ENCODE results near the gene SEPTIN3.

The SEPTIN3 gene

GRCh38 chr22:41970601-41971000, 1.4 kb downstream of the SEPTIN3 start:
- DNase-seq (ENCODE audit: extremely low spot score), result no peak
- ChIA-PET CTCF (no interaction called here), POLR2A (interaction anchor here (1.9 kb wide), 1 partner anchor 108 kb away, joined by 6 read pairs; the partner anchor contains the start of gene SMDT1)
- TF ChIP-seq SUZ12 (IDR thresholded peaks at IDR 0.05) (no peak), PKNOX1 (IDR thresholded peaks at IDR 0.05) (no peak), FOXM1 (IDR thresholded peaks at IDR 0.05; ENCODE audit: borderline replicate concordance) (no peak), HDGF (IDR thresholded peaks at IDR 0.05; ENCODE audit: borderline replicate concordance) (no peak), ZNF384 (IDR thresholded peaks at IDR 0.05) (no peak), FOXA1 (IDR thresholded peaks at IDR 0.05) (no peak), NFRKB (IDR thresholded peaks at IDR 0.05) (no peak), BHLHE40 (IDR thresholded peaks at IDR 0.05; ENCODE audit: borderline replicate concordance) (no peak), SP1 (IDR thresholded peaks at IDR 0.05) (no peak), LEF1 (IDR thresholded peaks at IDR 0.05; ENCODE audit: borderline replicate concordance) (no peak)

DNA sequence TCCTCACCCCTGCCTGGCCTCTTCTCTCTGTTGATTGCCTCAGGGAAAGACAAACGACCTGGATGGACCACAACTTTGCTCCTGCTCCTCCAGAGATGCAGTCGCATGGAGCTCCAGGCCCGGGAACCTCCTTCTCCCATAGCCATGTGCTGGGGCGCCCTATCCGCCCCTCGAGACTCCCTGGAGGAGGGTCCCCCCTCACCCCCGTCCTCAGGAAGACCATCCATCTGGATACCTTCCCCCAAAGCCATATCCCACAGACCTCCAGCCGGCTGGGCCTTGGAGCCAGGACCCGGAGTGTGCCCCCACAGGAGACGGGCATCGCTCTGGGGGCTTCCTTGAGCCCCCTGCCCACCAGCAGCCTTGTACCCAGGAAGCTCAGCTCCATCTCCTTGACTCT, 2.2 kb downstream of the SEPTIN3 start:
- no peak for DNase-seq (ENCODE audit: extremely low spot score)
- CTCF ChIA-PET, result no interaction called here
- POLR2A ChIA-PET, result interaction anchor here (1.9 kb wide), 1 partner anchor 107 kb away, joined by 6 read pairs; the partner anchor contains the start of gene SMDT1
- TF ChIP-seq LEF1 (IDR thresholded peaks at IDR 0.05; ENCODE audit: borderline replicate concordance), result no peak
- TF ChIP-seq CTBP1 (IDR thresholded peaks at IDR 0.05; ENCODE audit: borderline replicate concordance), result no peak
- TF ChIP-seq SP1 (IDR thresholded peaks at IDR 0.05), result no peak
- TF ChIP-seq ZNF384 (IDR thresholded peaks at IDR 0.05), result no peak
- TF ChIP-seq FOXK2 (IDR thresholded peaks at IDR 0.05), result no peak
- no peak for TF ChIP-seq FOXA1 (IDR thresholded peaks at IDR 0.05)
- TF ChIP-seq L3MBTL2 (conservative IDR thresholded peaks at IDR 0.05), result no peak
- TF ChIP-seq HDGF (IDR thresholded peaks at IDR 0.05; ENCODE audit: borderline replicate concordance), result no peak
- TF ChIP-seq FOXM1 (IDR thresholded peaks at IDR 0.05; ENCODE audit: borderline replicate concordance), result no peak
- TF ChIP-seq NFRKB (IDR thresholded peaks at IDR 0.05), result no peak
- TF ChIP-seq TARDBP (IDR thresholded peaks at IDR 0.05), result no peak
- no peak for TF ChIP-seq PKNOX1 (IDR thresholded peaks at IDR 0.05)
- no peak for TF ChIP-seq SUZ12 (IDR thresholded peaks at IDR 0.05)

DNA sequence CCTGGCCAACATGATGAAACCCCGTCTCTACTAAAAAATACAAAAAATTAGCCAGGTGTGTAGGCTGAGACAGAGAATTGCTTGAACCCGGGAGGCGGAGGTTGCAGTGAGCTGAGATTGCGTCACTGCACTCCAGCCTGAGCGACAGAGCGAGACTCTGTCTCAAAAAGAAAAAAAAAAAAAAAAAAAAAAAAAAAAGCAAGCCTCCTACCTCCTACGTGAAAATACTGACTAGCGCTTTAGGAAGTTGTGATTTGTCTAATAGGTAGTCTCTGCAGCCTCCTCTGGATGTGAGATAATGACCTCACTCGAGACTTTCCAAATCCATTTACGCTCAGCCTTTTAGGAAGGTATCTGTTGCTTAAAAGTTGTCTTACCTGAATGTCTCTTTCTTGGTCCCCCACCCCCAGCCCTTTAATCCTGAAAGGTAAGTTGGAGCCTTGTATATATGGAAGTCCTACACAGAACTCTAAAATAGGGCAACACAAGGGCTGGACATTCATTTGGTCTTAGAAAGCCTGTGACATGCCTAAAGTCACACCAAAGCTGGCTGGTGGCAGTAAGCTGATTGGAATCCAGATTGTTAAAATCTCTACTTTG, 5.5 kb downstream of the SEPTIN3 start:
- no peak for TF ChIP-seq ARNT (IDR thresholded peaks at IDR 0.05)
- no peak for TF ChIP-seq FOXM1 (IDR thresholded peaks at IDR 0.05; ENCODE audit: borderline replicate concordance)
- no peak for TF ChIP-seq PKNOX1 (IDR thresholded peaks at IDR 0.05)
- TF ChIP-seq SP1 (IDR thresholded peaks at IDR 0.05), result no peak
- no peak for TF ChIP-seq HDGF (IDR thresholded peaks at IDR 0.05; ENCODE audit: borderline replicate concordance)
- TF ChIP-seq FOXK2 (IDR thresholded peaks at IDR 0.05), result no peak
- no peak for TF ChIP-seq LEF1 (IDR thresholded peaks at IDR 0.05; ENCODE audit: borderline replicate concordance)
- TF ChIP-seq CTBP1 (IDR thresholded peaks at IDR 0.05; ENCODE audit: borderline replicate concordance), result no peak
- no peak for TF ChIP-seq BHLHE40 (IDR thresholded peaks at IDR 0.05; ENCODE audit: borderline replicate concordance)
- TF ChIP-seq ZNF384 (IDR thresholded peaks at IDR 0.05), result no peak
- no peak for TF ChIP-seq NFRKB (IDR thresholded peaks at IDR 0.05)
- no peak for TF ChIP-seq TARDBP (IDR thresholded peaks at IDR 0.05)
- no peak for TF ChIP-seq ELF4 (IDR thresholded peaks at IDR 0.05)
- no peak for TF ChIP-seq L3MBTL2 (conservative IDR thresholded peaks at IDR 0.05)
- no peak for TF ChIP-seq SUZ12 (IDR thresholded peaks at IDR 0.05)
- TF ChIP-seq FOXA1 (IDR thresholded peaks at IDR 0.05), result no peak
- CTCF ChIA-PET, result interaction anchor here (0.7 to 1.1 kb wide), 2 partner anchors 18 to 30 kb away, joined by 3 to 4 read pairs; no protein-coding TSS in a partner anchor
- DNase-seq (ENCODE audit: extremely low spot score), result no peak
- POLR2A ChIA-PET, result interaction anchor here (0.8 kb wide), 1 partner anchor 28 kb away, joined by 4 read pairs; the partner anchor contains the start of gene CENPM

GRCh38 chr22:41975299-41976069, 6.2 kb downstream of the SEPTIN3 start:
- TF ChIP-seq PKNOX1 (IDR thresholded peaks at IDR 0.05) (no peak), SUZ12 (IDR thresholded peaks at IDR 0.05) (no peak), HDGF (IDR thresholded peaks at IDR 0.05; ENCODE audit: borderline replicate concordance) (no peak), TARDBP (IDR thresholded peaks at IDR 0.05) (no peak), ARNT (IDR thresholded peaks at IDR 0.05) (no peak), CTBP1 (IDR thresholded peaks at IDR 0.05; ENCODE audit: borderline replicate concordance) (no peak), ELF4 (IDR thresholded peaks at IDR 0.05) (no peak), BHLHE40 (IDR thresholded peaks at IDR 0.05; ENCODE audit: borderline replicate concordance) (no peak), L3MBTL2 (conservative IDR thresholded peaks at IDR 0.05) (no peak), FOXK2 (IDR thresholded peaks at IDR 0.05) (no peak)
- CTCF ChIA-PET, result interaction anchor here (0.6 to 1.1 kb wide), 3 partner anchors 9 to 498 kb away, joined by 3 to 4 read pairs (median 4); no protein-coding TSS in a partner anchor
- no peak for DNase-seq (ENCODE audit: extremely low spot score)
- POLR2A ChIA-PET, result interaction anchor here (0.8 kb wide), 1 partner anchor 29 kb away, joined by 4 read pairs; the partner anchor contains the start of gene CENPM
